T-helper 1 cell treated with Interleukin-12 subunit alpha and Interleukin-12 subunit beta and Interleukin-4 antibody, amounts not matched to agents 30 ng/mL and 1 ng/mL, for 36 hours (primary cell): ENCODE data around the gene AOC2. TPM values are rescaled to one million over a fixed set of nuclear protein-coding genes. Genes with fewer than 3 reads are reported as not detected.

ENCODE experiments used
- intact Hi-C: fragments of 100-400 bp; cut with micrococcal nuclease; formaldehyde crosslinking; loops from one replicate; pipeline ENCODE4 v1.15.1; 2024
- total RNA-seq: library from RNA; stranded (reverse); gene quantifications from 2 replicates; pipeline ENCODE4 v1.2.3, GENCODE V29; 2022

Gene AOC2, protein sequence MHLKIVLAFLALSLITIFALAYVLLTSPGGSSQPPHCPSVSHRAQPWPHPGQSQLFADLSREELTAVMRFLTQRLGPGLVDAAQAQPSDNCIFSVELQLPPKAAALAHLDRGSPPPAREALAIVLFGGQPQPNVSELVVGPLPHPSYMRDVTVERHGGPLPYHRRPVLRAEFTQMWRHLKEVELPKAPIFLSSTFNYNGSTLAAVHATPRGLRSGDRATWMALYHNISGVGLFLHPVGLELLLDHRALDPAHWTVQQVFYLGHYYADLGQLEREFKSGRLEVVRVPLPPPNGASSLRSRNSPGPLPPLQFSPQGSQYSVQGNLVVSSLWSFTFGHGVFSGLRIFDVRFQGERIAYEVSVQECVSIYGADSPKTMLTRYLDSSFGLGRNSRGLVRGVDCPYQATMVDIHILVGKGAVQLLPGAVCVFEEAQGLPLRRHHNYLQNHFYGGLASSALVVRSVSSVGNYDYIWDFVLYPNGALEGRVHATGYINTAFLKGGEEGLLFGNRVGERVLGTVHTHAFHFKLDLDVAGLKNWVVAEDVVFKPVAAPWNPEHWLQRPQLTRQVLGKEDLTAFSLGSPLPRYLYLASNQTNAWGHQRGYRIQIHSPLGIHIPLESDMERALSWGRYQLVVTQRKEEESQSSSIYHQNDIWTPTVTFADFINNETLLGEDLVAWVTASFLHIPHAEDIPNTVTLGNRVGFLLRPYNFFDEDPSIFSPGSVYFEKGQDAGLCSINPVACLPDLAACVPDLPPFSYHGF
- 2.6 TPM in 2 replicates for total RNA-seq

GRCh38 chr17:42844271-42844670 is at the start of gene AOC2:
Gene AOC2 (plus strand): TSS chr17:42844580. CDS start chr17:42844627, 47 bp downstream.
- intact Hi-C loops = no loop called here

GRCh38 chr17:42795061-42795460 is 49.3 kb upstream of the AOC2 start:
- intact Hi-C loops = no loop called here

GRCh38 chr17:42795465-42795864 is 48.9 kb upstream of the AOC2 start:
- intact Hi-C loops = no loop called here

DNA sequence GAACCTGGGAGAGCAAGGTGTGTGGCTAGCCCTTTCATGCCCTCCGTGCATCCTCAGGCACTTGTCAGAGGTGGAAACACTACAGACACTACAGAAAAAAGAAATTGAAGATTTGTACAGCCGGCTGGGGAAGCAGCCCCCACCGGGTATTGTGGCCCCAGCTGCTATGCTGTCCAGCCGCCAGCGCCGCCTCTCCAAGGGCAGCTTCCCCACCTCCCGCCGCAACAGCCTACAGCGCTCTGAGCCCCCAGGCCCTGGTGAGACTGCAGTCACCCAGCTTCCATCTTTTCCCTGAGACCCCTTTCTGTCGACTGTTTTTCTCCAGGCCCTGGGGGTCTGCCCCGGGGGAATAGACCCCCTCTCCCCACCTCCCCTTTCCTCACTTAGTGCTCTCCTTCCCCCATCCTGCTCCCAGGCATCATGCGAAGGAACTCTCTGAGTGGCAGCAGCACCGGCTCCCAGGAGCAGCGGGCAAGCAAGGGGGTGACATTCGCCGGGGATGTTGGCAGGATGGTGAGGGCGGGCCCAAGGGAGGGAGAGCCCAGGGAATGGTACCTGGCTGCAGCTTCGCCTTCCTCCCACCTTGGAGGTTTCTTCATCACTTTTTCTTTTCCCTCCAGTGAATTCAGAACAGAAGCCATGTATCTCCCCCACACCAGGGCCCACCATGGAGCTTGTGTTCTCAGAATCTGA is 48.2 kb upstream of the AOC2 start:
- intact Hi-C loops = no loop called here

DNA sequence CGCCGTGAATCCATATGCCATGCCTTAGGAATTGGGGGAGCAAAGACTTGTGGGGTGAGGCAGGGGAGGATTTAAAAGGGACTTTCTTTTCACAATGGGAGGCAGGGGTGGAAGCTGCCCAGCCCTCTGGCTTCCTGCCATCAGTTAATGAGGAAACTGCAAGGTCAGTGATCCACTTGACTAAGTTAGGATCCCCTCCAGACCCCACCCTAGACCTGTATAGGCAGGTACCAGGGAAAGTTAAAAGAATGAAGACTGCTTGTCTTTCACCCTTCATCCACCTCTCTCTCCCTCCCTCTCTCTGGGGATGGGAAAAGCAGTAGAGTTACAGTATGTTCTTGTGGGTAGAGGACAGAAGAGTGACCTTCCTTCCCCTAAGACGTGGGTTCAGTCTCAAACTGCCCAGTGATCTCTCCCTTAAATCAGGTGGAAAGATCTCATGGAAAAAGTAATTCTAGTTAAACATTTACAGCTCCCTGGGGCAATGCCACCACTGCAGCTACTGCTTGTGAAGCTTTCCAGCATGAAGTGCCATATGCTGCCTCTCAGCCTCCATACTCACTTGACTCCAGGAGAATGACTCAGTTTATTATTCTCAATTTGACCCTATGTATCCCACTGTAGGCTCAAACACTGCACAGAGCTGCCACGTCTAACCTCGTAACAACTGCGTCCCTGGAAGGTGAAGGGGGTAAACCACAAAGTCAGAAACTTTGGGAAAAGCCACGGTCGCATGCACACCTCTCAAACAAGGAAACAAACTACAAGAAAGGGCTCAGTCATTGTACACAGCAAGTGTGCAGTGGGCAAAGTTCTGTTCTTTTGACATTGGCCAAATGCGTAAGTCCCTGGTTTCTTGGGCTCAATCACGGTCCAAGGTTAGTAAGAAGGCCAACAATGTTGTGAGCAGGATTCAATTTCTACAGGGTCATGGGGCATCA is 47.0 kb upstream of the AOC2 start:
- intact Hi-C loops = loop anchor here (1.0 kb wide), 3 partner anchors 24 to 52 kb away; partner anchors contain the start of genes BECN1, EZH1 and VPS25

GRCh38 chr17:42798011-42798382 is 46.4 kb upstream of the AOC2 start:
- intact Hi-C loops = loop anchor here (1.0 kb wide), 3 partner anchors 25 to 53 kb away; partner anchors contain the start of genes BECN1, EZH1 and VPS25

- intact Hi-C loops = loop anchor here (1.0 kb wide), 3 partner anchors 25 to 53 kb away; partner anchors contain the start of genes BECN1, EZH1 and VPS25
These were observed 45.7 kb upstream of the AOC2 start, which contains the start of the genes CNTD1 and COA3 for GRCh38 chr17:42798383-42799380. Gene CNTD1 (plus strand): TSS chr17:42798861. CDS start chr17:42799068, 207 bp downstream. Gene COA3 (minus strand): TSS chr17:42798704. CDS start chr17:42798681, 23 bp downstream.

DNA sequence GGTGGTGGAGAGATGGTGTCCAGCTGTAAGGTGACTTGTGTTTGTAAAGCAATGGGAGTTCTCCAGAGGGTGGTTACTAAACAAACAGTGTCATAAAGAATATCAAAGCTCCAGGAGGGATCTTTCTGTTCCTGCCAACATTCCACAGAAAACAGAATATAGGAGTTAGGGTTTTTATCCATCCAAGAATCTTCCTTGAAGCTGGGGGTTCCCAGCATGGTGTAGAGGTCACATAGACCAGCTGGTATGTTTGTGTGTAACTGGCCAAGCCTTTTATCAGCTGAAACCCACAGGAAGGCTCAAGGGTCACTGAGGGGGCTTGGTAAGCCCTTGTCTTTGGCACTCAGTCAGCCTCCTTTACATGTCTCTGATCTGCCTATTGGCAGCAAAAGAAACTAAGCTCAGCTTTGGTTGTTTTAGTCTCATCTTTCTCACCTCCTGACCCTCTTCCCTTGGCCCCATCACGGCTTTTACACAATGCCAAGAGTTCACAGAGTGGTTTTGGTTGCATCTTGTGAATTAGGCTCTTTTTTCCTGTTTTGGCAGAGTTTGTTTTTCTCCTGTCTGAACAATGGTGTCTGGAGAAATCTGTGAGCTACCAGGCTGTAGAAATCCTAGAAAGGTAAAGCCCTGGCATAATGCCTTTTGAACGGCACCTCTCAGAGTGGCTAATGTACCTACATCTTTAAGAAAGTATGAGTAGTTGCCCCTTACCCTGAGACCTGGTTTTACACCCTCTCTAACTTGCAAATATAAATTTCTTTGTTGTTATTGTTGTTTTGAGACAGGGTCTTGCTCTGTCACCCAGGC is 41.1 kb upstream of the AOC2 start:
- intact Hi-C loops = no loop called here

GRCh38 chr17:42804918-42805367 is 39.4 kb upstream of the AOC2 start:
- intact Hi-C loops = no loop called here

DNA sequence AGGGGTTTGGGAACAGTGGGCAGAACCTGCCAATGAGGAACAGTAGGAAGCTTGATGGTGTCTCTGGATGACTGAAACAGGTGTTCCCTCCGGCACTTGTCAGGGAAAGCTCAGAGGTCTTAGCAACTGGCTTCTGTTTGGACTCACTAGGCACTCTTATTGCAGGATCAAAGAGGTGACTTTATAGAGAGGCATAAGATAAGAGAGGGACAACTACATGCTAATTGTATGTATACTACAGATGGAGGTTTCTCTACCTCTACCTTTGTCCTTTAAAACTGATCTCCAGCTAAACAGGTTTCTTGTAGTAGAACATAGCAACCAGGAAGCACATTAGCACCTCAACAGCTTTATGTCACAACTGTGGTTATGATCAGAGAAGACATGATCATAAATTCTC is 38.1 kb upstream of the AOC2 start:
- intact Hi-C loops = no loop called here

GRCh38 chr17:42809250-42809649 is 35.1 kb upstream of the AOC2 start:
- intact Hi-C loops = no loop called here

DNA sequence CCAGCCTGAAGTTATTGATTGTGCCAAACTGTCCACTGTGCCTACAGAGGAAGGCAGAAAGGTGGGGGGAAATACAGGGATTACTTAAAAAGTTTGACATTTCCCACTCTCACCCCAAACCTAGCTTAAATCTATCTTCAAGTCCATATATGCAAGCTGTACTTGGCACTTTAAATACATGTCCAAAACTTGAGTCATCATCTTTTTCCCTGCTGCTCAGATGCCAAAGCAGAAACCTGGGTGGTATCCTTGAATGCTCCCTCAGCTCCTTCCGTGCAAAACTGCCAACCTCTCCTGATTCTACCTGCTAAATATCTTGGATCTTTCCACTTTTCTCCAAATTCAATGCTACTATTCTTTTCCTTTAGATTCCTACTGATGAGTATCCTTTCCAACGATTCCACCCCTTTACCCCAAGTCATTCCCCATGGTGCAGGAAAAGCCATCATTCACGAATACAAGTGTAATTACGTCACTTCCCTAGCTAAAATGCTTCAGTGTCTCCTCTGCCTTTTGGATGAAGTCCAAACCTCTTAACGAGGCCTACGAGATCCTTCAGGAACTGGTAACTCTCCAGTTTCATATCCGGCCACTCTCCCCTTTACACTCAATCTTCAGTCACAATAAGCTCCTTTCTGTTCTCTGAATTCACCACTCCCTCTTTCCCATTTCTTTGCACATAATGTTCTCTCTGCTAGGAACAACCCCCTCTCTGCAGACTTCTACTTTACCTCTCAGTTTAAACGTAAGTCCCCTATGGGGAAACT is 29.6 kb upstream of the AOC2 start:
- intact Hi-C loops = no loop called here

DNA sequence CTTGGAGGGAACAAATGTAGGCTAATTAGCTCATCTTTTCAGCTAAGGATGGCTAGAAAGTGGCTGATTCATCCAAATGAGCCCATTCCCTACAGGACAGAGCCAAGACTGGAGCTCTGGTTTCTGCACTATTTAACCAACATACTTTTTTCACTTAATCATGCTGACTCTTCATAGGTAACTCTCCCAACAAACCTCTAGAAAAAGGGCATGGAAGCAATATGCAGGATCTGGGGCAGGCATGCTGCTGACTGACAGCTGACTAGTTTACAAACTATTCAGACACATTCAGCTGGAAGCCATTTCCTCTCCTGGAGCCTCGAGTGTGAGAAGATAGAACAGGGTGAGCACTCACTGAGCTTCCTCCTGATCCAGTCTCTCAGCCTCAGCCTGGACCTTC is 26.5 kb upstream of the AOC2 start:
- intact Hi-C loops = no loop called here

DNA sequence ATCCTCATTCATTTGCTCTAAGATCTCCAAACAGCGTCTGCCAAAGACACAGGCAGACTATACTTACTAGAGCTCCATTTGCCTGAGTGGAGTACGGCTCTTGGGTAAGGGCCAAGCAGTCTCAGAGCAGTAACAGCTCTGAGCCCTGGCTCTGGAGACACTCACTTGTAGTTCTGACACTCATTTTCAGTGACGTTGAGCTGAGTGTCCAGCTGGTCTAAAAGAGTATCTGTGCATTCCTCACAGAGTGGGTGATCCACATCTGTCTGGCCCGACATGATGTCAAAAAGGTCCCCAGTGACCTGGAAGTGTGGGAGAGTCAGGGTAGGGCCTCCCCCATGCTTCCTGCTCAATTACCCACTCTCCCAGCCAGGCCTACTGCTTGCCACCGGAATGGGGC is 26.0 kb upstream of the AOC2 start:
- intact Hi-C loops = no loop called here

DNA sequence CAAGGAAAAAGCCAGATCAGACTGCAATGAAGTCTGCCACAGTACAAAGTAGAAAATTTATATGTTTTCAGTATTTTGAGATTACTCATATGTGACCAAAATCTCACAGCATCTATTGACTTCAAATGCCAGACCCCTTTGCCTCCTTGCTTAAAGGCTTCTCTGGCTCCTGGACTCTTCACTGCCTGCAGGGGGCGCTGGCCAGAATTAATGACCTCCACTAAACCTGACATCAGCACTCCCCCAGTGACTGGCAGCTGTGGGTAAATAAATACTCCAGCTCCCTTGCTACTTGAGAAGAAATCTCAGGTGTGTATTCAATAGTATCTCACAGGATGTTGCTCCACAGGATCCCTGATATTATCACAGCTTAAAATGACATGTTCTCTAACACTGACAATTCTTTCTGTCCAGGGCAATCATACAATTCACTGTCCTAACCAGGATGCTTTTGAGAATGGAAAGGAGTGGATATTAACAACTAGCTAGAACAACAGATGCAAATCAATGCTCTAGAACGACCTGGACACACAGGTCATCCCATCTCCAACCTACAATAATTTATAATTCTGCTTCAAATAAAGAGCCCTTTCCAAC is 24.3 kb upstream of the AOC2 start:
- intact Hi-C loops = loop anchor here (5.0 kb wide), 2 partner anchors 143 to 162 kb away; partner anchors contain the start of genes PLEKHH3, PTGES3L and RUNDC1

- intact Hi-C loops = loop anchor here (5.0 kb wide), 2 partner anchors 144 to 161 kb away; partner anchors contain the start of genes PLEKHH3, PTGES3L and RUNDC1
These were observed 23.2 kb upstream of the AOC2 start for GRCh38 chr17:42821176-42821575.

DNA sequence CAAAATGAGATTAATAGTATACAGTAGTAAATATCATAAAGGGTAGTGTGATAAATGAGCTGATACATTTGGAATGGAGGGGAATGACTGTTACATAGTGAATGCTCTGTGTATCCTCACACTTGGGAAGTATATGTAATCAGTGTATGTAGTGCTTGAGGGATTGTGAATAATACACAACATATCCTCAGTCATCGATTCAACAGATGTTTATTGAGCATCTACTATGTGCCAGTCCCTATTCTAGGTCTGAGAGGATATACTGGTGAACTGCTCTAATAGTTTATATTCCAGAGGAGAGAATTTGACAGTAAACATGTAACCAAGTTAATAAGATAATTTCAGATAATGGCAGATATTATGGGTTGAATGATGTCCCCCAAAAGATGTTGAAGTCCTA is 16.9 kb upstream of the AOC2 start:
- intact Hi-C loops = no loop called here
